ENCODE results near the gene COA3. TPM values are rescaled to one million over a fixed set of nuclear protein-coding genes. Genes with fewer than 3 reads are reported as not detected.

Gene COA3
- polyA plus RNA-seq, 2 of the 4 experiments (the other 2 are of a cell fraction) = 126 to 131 TPM

DNA sequence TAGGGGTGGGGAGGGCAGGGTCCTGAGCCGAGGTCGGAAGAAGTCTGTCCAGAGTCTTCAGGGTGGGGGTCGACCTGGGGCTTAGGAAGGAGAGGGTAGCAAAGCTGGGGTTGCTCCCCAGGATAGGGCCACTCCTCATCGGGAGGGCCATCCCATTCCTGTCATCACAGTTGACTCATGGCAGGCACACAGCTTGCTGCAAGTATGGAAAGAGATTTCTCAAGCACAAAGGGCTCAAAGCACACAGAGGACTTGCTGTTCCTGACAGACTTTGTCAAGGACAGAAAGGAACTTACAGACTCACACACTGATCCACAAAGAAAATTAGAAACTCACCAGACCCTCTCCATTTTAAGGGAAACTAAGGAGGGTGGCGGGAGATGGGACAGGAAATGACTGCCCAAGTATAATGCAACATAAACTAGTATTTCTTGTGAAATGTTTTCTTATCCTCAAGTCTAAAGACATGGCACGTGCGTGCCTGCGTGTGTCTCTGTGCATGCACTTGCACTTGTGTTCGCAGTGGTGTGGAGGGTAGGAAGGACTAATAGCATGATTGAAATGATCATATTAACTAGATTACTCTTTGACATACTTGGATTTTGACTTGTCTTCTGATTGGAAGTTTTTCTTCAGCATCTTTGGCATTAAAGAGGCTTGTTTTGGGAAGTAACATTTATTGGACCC lies 48.2 kb upstream of the COA3 start:
- no peaks in the 10 kb centered on the region for H3K9me3 ChIP-seq
- DNase-seq (ENCODE audit: low read depth in 1 of 2, low spot score in 1 of 2) = peak in 1 of 2 experiments; percentile 36
- WGBS (ENCODE audit: missing lambda C conversion rate) = 72% methylated on average over 9 of the region's 9 CpGs
- ChIA-PET POLR2A (no interaction called here), CTCF (interaction anchor here (0.7 to 20.4 kb wide), 10 partner anchors 7 to 151 kb away, joined by 3 to 372 read pairs (median 46); partner anchors contain the start of genes BECN1 and RPL27)
- H3K4me1 ChIP-seq = no peaks in the 10 kb centered on the region
- peak overlapping the region in 1 of 2 experiments; percentile 2; a peak in 1 of 6 replicates for H3K27ac ChIP-seq
- H3K4me2 ChIP-seq = no peak overlapping the region
- peak; percentile 22 to 27; a peak in 2 of 6 replicates for ATAC-seq
- no peak for FAIRE-seq
- TF ChIP-seq FOSL2 (IDR thresholded peaks at IDR 0.05) = no peak
- TF ChIP-seq FOSL2 (CRISPR knock-in tag; IDR thresholded peaks at IDR 0.05) = no peak
- TF ChIP-seq JUN (IDR thresholded peaks at IDR 0.05) = 0 out of 5 replicates have a peak, but pooled peaks of 1 of the 2 experiments have one; percentile 36
- no peak overlapping the region for H3K4me3 ChIP-seq

DNA sequence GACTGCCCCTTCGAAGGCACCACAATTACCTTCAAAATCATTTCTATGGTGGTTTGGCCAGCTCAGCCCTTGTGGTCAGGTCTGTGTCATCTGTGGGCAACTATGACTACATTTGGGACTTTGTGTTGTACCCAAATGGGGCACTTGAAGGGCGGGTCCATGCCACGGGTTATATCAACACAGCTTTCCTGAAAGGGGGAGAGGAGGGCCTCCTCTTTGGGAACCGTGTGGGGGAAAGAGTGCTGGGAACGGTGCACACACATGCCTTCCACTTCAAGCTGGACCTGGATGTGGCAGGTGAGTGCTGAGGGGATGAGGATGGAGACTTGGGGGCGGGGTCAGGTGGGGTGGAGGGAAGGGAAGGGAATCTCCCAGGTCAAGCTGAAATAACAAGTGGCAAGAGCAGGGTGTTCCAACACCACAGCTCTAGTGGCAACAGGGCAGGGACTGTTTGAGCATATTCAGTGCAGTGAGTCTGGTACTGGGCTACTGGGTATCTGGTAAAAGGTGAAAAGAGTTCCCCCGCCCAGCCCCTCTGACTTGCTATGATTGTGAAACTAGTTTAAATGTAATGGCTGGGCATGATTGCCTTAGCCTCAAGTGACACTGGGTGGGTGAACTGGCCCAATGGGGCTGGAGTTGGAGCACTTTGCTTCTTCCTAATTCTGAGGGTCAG lies 47.6 kb upstream of the COA3 start:
- H3K9me3 ChIP-seq = no peaks in the 10 kb centered on the region
- 91% methylated on average over 6 of the region's 7 CpGs for WGBS (ENCODE audit: missing lambda C conversion rate)
- H3K4me3 ChIP-seq = no peak overlapping the region
- POLR2A ChIA-PET = interaction anchor here (0.7 to 1.0 kb wide), 2 partner anchors 22 to 176 kb away, joined by 3 to 12 read pairs; partner anchors contain the start of genes BECN1 and VAT1
- FAIRE-seq = no peak
- no peak for DNase-seq (ENCODE audit: low read depth in 1 of 2, low spot score in 1 of 2)
- ATAC-seq = no peak
- no peak overlapping the region for H3K4me2 ChIP-seq
- 0 out of 6 replicates have a peak overlapping the region, but pooled peaks of 1 of the 2 experiments have one; percentile 2 for H3K27ac ChIP-seq
- H3K4me1 ChIP-seq = no peaks in the 10 kb centered on the region
- TF ChIP-seq POLR2A (IDR thresholded peaks at IDR 0.05; ENCODE audit: low read length) = no peak
- no peak for TF ChIP-seq ZC3H11A (IDR thresholded peaks at IDR 0.05)
- no peak for TF ChIP-seq RAD21 (conservative IDR thresholded peaks at IDR 0.05 in 1 of 2, IDR thresholded peaks at IDR 0.05 in 1 of 2)
- TF ChIP-seq CHD4 (IDR thresholded peaks at IDR 0.05; ENCODE audit: borderline replicate concordance) = no peak
- no peak for TF ChIP-seq ZNF302 (CRISPR knock-in tag; IDR thresholded peaks at IDR 0.05)
- TF ChIP-seq, protein P1, sequence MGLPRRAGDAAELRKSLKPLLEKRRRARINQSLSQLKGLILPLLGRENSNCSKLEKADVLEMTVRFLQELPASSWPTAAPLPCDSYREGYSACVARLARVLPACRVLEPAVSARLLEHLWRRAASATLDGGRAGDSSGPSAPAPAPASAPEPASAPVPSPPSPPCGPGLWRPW (IDR thresholded peaks at IDR 0.05) = no peak
- TF ChIP-seq PHF8 (IDR thresholded peaks at IDR 0.05; ENCODE audit: borderline replicate concordance, low read depth) = no peak
- no peak for TF ChIP-seq CBX2 (IDR thresholded peaks at IDR 0.05; ENCODE audit: borderline replicate concordance, low read depth)
- no peak for TF ChIP-seq EP300 (IDR thresholded peaks at IDR 0.05)
- TF ChIP-seq CBX8 (IDR thresholded peaks at IDR 0.05) = no peak
- no peak for TF ChIP-seq NR3C1 (IDR thresholded peaks at IDR 0.05)
- no peak for TF ChIP-seq NFE2L2 (conservative IDR thresholded peaks at IDR 0.05; ENCODE audit: low read length)
- no peak for TF ChIP-seq FOXS1 (CRISPR knock-in tag; IDR thresholded peaks at IDR 0.05)
- CTCF ChIA-PET = interaction anchor here (0.9 to 20.4 kb wide), 13 partner anchors 8 to 151 kb away, joined by 3 to 372 read pairs (median 33); partner anchors contain the start of genes BECN1, PSME3 and RPL27

DNA sequence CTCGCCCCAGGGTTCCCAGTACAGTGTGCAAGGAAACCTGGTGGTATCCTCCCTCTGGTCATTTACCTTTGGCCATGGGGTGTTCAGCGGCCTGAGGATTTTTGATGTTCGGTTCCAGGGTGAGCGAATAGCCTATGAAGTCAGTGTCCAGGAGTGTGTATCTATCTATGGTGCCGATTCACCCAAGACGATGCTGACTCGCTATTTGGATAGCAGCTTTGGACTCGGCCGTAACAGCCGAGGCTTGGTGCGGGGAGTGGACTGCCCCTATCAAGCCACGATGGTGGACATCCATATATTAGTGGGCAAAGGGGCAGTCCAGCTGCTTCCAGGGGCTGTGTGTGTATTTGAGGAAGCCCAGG lies 47.0 kb upstream of the COA3 start:
- ATAC-seq (no peak), FAIRE-seq (no peak), DNase-seq (ENCODE audit: low read depth in 1 of 2, low spot score in 1 of 2) (no peak)
- POLR2A ChIA-PET = interaction anchor here (0.7 to 1.0 kb wide), 2 partner anchors 21 to 177 kb away, joined by 3 to 12 read pairs; partner anchors contain the start of genes BECN1 and VAT1
- Histone ChIP-seq H3K4me1 (no peaks in the 10 kb centered on the region), H3K4me2 (no peak overlapping the region), H3K4me3 (no peak overlapping the region), H3K9me3 (no peaks in the 10 kb centered on the region), H3K27ac (no peak overlapping the region)
- 91% methylated on average over 12 of the region's 12 CpGs for WGBS (ENCODE audit: missing lambda C conversion rate)
- TF ChIP-seq RFX5 (IDR thresholded peaks at IDR 0.05) (no peak), MAZ (IDR thresholded peaks at IDR 0.05; ENCODE audit: borderline replicate concordance, low read depth, low read length) (no peak), FOSB (CRISPR knock-in tag; IDR thresholded peaks at IDR 0.05) (no peak), RNF2 (IDR thresholded peaks at IDR 0.05; ENCODE audit: borderline replicate concordance, low read depth) (no peak), RCOR1 (IDR thresholded peaks at IDR 0.05; ENCODE audit: low read depth, low read length) (no peak), CHD2 (IDR thresholded peaks at IDR 0.05; ENCODE audit: low read length, partially characterized antibody) (no peak), HOXB5 (CRISPR knock-in tag; IDR thresholded peaks at IDR 0.05) (no peak), JUNB (IDR thresholded peaks at IDR 0.05) (no peak), ZFP36 (IDR thresholded peaks at IDR 0.05; ENCODE audit: borderline replicate concordance, partially characterized antibody) (no peak), ESRRA (IDR thresholded peaks at IDR 0.05; ENCODE audit: borderline replicate concordance, low read length) (no peak), CBX2 (IDR thresholded peaks at IDR 0.05; ENCODE audit: borderline replicate concordance, low read depth) (no peak), CHD4 (IDR thresholded peaks at IDR 0.05; ENCODE audit: borderline replicate concordance) (no peak), KDM5A (IDR thresholded peaks at IDR 0.05) (no peak), PHF8 (IDR thresholded peaks at IDR 0.05; ENCODE audit: borderline replicate concordance, low read depth) (no peak)
- TF ChIP-seq, protein P2, sequence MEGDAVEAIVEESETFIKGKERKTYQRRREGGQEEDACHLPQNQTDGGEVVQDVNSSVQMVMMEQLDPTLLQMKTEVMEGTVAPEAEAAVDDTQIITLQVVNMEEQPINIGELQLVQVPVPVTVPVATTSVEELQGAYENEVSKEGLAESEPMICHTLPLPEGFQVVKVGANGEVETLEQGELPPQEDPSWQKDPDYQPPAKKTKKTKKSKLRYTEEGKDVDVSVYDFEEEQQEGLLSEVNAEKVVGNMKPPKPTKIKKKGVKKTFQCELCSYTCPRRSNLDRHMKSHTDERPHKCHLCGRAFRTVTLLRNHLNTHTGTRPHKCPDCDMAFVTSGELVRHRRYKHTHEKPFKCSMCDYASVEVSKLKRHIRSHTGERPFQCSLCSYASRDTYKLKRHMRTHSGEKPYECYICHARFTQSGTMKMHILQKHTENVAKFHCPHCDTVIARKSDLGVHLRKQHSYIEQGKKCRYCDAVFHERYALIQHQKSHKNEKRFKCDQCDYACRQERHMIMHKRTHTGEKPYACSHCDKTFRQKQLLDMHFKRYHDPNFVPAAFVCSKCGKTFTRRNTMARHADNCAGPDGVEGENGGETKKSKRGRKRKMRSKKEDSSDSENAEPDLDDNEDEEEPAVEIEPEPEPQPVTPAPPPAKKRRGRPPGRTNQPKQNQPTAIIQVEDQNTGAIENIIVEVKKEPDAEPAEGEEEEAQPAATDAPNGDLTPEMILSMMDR (IDR thresholded peaks at IDR 0.05) = no peak
- TF ChIP-seq, protein P3, sequence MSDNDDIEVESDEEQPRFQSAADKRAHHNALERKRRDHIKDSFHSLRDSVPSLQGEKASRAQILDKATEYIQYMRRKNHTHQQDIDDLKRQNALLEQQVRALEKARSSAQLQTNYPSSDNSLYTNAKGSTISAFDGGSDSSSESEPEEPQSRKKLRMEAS (IDR thresholded peaks at IDR 0.05) = no peak
- TF ChIP-seq, protein P4, sequence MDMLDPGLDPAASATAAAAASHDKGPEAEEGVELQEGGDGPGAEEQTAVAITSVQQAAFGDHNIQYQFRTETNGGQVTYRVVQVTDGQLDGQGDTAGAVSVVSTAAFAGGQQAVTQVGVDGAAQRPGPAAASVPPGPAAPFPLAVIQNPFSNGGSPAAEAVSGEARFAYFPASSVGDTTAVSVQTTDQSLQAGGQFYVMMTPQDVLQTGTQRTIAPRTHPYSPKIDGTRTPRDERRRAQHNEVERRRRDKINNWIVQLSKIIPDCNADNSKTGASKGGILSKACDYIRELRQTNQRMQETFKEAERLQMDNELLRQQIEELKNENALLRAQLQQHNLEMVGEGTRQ (IDR thresholded peaks at IDR 0.05) = no peak
- TF ChIP-seq, protein P1 (IDR thresholded peaks at IDR 0.05) = no peak
- CTCF ChIA-PET = interaction anchor here (0.9 to 20.4 kb wide), 16 partner anchors 8 to 271 kb away, joined by 3 to 372 read pairs (median 24); partner anchors contain the start of genes BECN1, PSME3 and RPL27
